NCI-H1436 treated with DMSO at 0.1 percent for 48 hours (cell line): ENCODE results near the gene FOXJ1.

ENCODE experiments used
- DNase-seq: peaks from one replicate; lab custom pipeline; 2025; lab: John Stamatoyannopoulos, UW

The FOXJ1 gene

DNA sequence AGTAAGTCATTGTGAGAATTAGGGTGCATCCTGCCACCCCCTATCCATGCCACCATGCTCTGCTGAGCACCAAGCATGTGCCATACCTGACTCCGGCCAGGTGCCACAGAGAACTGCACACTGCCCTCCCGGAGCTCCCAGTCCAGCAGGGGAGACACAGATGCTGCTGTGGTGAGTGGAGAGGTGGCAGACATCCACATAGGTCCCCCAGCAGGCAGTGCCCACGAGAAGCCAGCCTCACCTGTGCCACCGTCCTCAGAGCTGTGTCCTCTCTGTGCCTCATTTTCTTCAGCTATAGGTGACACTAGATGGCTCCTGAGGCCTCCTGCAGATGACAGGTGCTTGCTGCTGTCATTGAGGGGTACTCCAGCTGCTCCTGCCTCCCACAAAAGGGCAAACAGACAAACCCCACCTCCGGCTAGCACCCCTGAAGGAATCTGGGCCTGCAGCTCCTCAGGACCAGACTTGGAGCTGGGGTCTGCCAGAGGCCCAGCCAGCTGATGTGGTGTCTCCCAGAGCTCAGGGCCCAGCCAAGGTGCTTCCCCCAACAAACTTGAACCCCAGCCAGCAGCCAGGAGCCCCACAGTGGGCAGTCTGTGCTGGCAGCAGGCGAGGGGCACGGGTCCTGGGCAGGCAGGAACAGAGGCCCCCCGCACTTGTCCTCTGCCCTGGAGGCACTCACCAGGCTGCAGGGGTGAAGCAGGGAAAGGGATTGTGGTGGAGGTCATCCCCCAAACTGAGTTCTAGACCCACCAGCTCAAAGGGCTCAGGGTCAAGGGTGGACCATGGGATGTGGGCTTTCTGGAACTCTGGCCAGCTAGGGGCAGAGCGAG, 17.1 kb downstream of the FOXJ1 start:
- no peak for DNase-seq

DNA sequence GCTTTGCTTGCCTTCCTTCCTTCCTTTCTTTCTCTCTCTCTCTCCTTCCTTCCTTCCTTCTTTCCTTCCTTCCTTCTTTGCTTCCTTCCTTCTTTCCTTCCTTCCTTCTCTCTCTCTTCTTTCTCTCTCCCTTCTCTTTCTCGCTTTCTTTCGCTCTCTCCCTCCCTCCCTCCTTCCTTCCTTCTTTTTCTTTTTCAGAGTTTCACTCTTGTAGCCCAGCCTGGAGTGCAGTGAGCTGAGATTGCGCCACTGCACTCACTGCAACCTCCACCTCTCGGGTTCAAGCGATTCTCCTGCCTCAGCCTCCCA, 17.9 kb downstream of the FOXJ1 start:
- DNase-seq, result no peak

DNA sequence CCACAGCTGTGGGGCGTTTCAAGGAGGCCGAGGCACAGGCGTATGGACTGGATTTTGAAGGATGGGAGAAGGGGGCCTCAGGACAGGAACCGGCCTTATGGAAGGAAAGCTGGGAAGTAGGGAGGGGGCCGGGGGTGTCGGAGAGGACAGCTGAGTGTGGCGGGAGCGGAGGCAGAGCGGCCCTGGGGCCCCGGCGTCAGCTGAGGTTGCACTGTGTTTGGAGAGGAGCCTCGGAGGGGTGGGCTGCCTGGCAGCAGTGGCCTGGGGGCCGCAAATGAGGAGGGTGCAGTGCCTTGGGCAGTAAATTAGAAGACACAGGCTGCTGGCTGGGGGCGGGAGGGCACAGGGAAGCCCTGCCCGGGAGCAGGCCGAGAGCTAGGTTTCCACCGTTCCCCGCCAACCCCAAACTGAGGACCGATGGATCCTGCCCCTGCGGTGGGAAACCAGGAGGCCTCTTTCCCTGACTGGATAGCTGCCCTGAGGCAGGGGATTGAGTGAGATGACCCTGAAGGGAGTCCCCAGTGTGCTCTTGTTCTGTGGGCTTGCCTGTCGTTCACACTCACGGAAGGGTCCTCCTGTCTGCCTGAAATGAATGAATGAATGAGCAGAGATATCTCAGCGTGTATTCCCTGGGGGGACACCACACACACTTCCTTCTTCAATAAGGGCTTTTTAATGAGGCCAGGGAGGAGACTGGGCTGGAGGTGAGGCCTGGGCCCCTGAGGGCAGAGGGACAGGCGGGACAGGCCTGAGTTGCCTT, 18.4 kb downstream of the FOXJ1 start:
- DNase-seq, result no peak

DNA sequence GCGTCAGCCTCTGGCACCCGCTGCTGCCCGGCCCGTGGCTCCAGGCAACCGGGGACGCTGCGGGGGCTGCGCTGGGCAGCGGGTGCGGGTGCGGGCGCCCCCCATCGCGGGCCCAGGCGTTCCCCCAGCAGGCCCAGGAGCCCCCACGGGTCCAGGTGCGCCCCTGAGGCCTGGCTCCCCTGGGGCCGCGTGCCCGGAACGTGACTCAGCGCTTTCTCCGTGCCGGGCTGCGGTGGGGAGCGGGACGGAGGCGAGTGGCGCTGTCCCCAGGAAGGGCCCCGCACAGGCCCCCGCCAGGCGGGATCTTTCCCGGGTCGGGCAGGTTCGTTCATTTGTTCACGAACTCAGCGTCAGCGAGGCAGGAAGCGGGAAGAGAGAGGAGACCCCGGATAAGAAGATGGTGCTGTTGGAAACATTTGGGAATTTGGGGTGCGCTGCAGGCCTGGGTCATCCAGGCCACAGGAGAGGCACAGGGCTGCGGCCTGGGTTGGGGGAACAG, 19.1 kb downstream of the FOXJ1 start:
- DNase-seq, result no peak

DNA sequence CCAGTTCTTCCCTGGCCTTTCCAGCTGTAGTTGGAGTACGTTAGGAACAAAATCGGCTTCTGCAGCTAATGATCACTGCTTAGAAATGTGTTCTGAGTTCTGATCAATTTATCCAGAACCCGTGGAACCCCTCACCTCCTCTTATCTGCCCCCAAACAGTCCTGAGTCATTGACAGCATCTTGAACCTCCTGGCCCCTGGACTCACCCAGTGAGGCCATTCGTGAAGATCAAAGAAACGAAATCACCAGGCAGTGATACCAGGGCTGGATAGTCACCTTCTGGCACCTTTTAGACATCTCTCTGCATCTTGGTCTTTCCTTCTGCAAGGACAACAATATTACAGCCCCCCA, 20.4 kb downstream of the FOXJ1 start:
- no peak for DNase-seq

DNA sequence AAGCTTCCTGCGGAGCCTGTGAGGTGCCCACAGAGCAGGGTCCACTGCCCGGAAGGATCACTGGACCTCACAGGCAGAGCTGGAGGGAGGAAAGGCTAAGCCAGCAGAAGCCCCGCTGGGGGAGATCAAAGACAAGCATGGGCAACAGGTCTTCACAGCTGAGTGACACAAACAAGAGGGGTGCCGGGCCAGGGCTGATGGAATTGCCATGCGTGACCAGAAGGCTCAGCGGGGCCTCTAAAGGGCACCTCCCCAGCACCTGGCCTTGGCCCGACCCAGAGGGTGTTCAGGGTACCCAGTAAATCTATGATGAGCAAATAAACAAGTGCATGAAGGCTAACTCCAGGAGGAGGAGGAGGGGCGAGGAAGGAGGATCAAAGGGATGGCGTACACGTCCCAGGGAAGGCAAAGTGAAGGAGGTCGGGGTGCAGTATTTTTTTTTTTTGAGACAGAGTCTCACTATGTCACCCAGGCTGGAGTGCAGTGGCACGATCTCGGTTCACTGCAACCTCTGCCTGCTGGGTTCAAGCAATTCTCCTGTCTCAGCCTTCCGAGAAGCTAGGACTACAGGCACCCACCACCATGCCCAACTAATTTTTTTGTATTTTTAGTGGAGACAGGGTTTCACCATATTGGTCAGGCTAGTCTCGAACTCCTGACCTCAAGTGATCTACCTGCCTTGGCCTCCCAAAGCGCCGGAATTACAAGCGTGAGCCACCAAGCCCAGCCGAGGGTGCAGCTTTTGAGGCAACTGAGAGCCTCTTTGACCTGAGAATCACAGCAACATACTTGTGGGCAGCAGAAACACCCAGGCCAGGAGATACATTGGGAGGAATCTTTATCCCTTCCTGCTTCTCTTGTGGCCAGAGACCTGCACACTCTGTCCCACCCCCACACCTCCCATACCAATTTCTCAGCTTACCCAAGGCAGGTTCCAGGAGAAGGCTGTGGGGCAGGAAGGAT, 21.4 kb downstream of the FOXJ1 start:
- DNase-seq, result no peak

DNA sequence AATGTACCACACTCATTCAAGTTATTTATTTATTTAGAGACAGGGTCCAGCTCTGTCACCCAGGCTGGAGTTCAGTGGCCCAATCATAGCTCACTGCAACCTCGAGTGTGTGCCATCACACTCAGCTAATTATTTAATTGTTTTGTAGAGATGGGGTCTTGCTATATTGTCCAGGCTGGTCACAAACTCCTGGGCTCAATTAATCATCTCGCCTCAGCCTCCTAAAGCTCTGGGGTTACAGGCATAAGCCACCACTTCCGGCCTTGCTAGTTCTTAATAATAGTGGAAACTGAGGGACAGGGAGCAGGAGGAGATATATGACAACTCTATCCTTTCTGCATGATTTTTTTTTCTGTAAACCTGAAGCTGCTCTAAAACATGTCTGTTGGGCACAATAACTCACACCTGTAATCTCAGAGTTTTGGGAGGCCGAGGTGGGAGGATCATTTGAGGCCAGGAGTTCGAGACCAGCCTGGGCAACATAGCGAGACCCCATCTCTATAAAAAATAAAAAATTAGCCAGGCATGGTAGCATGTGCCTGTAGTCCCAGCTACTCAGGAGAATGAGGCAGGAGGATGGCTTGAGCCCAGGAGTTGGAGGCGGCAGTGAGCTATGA, 25.8 kb downstream of the FOXJ1 start:
- DNase-seq, result no peak

DNA sequence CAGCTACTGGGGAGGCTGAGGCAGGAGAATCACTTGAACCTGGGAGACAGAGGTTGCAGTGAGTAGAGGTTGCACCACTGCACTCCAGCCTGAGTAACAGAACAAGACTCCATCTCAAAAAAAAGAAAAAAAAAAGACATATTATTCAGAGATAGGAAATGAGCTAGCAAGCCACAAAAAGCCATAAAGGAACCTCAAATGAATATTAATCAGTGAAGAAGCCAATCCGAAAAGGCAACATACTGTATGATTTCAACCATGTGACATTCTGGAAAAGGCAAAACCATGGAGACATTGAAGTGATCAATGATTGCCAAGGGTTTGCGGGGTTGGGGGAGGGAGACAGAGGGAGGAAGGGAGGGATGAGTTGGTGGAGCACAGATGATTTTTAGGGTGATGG, 29.1 kb downstream of the FOXJ1 start:
- DNase-seq, result no peak

DNA sequence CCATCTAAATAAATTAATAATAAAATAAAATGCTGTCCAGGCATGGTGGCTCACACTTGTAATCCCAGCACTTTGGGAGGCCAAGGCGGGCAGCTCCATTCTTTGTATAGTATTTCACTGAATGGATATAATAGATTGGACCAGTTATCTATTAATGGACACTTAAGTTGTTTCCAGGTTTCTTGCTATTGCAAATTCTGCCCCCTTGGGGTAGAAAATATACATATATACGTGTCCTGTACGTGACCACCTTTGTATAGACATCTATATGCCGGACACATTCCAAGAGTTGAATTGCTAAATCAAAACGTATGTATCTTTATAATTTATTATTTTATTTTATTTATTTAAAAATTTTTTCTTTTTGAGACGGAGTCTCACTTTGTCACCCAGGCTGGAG, 33.5 kb downstream of the FOXJ1 start:
- DNase-seq, result no peak

DNA sequence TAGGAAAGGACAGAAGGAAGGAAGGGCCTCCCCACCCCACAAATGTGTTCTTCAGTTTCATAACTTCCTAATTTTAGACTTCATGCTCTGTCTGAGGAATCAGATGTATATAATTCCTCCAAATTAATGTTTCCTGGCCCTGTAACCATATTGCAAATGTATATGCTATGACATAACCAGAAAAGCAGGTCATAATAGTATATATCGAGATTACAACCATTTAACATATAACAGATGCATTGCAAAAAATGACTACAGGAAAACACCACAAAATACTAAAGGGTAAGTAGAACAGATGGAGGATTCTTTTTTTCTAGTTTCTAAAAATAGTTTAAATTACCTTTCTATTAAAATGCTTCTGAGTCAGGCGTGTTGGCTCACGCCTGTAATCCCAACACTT, 34.3 kb downstream of the FOXJ1 start:
- no peak for DNase-seq

DNA sequence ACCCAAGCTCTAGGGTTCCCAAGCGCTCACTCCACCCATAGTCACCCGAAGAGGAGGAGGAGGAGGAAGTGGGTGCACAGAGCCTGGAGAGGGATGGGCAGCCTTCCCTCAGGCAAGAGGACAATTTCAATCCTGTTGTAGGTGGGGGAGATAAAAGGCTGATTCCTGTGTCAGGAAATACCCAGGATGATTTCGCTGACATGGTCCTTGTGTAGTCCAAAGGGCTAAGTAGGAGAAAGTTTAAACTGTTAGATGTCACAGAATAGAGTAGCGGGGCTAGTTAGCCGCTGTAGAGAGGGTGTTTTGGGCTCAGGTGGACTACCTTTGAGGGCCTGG, 36.2 kb downstream of the FOXJ1 start:
- no peak for DNase-seq

DNA sequence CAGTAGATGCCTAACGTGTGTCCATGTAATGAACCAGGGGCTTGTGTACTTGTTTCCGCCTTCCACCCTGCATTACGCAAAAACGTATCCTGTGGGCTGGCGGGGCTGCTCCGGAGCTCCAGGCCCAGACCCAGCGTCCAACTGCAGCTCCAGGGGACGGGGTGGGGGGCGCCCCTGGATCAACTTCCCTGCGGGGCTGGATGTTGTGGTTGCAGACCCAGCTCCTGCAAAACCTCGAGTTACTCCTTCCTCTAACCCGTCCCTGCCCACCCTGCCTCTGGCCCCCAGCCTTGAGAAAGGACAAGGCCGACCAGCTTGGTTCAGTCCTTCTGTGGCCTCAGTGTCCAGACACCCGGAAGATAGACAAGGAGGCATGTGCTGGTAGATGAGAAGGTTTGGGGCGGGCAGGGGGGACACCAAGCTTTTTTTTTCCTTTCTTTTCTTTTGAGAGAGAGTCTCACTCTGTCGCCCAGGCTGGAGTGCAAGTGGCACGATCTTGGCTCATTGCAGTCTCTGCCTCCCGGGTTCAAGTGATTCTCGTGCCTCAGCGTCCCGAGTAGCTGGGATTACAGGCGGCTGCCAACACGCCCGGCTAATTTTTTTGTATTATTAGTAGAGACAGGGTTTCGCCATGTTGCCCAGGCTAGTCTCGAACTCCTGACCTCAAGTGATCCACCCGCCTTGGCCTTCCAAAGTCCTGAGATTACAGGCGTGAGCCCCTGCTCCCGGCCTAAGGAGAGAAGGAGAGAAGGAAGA, 36.7 kb downstream of the FOXJ1 start:
- no peak for DNase-seq

DNA sequence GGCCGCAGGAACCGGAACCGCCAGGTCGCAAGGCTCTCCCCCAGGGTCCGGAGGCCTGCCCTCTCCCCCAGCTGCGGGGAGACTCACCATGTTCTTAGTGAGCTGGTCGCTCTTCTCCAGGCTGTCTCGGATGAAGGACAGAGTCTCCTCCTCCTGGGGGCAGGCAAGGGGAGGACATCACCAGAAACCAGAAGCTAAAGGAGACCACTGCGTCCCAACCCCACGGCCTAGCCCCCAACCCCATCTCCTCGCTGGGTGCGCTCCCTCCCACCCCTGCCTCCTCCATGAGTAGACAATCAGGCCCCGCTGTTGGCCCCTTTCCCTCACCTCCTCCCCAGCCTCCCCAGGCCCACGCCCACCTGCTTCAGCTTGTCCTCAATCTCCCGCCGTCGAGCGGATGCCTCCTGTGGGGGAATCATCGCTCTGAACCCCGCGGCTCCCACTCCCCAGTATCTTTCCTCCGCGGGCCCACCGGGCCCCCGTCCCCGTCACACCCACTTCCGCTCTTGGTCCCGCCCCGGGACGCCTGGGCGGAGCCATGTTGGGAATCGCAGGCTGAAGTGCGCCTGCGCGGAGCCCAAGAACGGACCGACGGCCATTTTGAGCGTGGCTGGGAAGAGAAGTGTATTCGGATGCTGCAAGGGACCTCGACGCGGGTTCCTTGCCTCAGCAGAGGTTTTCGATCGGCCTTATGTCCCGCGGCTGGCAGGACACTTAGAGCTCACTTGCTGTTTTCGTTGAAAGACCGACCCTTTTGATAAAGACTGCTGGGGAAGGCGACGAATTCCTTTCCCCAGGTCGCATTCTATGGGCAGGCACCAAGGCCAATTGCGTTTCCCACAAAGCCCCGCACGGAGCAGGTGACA, 37.5 kb downstream of the FOXJ1 start, which contains the start of gene EXOC7:
TSS of gene EXOC7 (minus strand) at position 514 of the 866 bp plus-strand sequence. CDS start at position 419, 95 bp downstream.
- peak; percentile 44 for DNase-seq

DNA sequence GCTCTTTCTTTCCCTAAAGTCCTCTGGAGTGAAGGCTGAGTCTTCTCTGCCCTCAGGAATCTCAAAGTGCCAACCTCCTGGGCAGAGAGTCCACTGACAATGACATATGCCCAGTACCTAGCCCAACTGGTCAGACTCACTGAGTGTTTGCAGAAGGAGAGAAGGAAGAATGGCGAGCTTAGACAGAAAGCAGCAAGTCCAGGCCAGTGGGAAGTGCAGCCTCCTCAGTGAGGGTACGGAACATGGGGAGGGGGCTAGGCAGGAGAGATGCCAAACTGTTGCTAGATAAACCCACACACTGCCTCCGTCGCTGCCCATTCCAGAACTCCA, 38.1 kb downstream of the FOXJ1 start:
- DNase-seq, result no peak

DNA sequence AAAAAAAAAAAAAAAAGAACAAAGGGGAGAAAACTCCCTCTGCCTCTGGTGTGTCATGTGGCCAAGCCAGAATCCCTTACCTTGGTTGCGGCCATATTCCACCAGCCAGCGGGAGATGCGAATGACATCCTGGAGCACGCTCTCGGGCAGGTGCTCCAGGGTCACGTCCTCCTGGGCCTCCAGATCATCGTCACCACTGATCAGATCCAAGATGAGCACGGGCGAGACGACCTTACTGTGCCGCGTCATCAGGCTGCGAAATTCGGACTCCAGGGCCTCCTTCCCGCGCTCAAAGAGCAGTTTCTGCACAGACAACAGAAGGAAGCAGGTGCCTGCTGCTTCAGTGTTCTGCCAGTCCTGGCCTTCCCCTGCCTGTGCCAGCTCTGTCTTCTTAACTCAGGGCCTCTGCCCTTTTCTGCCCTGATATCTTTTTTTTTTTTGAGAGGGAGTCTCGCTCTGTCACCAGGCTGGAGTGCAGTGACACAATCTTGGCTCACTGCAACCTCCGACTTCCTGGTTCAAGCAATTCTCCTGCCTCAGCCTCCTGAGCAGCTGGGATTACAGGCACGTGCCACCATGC, 43.2 kb downstream of the FOXJ1 start:
- no peak for DNase-seq

DNA sequence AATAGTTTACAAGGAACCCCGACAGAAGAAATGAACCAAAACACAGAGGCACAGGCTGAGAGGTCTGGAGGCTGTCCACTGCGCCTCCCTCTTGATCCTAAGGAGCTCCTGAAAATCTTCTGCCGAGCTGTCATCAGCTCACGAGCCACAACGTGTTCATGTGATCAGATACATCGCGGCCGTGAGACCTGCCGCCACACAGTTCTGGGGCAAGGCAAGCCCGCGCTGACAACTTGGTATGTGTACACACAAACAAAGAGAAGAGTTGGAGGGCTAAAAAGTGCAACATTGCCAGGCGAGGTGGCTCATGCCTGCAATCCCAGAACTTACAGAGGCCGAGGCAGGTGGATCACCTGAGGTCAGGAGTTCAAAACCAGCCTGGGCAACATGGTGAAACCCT, 45.1 kb downstream of the FOXJ1 start:
- DNase-seq, result no peak

DNA sequence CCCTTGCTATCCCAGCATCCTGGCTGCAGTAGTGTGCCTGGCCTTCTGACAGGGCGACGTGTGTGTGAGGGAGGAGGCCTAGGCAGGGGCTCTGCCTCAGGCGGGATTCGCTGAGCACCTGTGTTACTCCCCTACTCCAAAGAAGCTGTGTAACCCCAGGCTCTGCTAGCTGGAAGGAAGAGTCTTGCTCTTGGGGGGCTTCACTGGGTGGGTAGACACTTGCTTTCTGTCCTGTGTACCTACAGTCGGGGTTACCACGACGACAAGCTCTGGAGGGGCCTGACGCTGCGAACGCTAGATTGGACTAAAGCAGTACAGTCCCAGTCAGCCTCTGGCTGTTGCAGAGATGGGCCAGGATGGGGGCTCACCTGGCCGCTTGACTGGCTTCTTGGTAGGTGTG, 47.0 kb downstream of the FOXJ1 start:
- no peak for DNase-seq

DNA sequence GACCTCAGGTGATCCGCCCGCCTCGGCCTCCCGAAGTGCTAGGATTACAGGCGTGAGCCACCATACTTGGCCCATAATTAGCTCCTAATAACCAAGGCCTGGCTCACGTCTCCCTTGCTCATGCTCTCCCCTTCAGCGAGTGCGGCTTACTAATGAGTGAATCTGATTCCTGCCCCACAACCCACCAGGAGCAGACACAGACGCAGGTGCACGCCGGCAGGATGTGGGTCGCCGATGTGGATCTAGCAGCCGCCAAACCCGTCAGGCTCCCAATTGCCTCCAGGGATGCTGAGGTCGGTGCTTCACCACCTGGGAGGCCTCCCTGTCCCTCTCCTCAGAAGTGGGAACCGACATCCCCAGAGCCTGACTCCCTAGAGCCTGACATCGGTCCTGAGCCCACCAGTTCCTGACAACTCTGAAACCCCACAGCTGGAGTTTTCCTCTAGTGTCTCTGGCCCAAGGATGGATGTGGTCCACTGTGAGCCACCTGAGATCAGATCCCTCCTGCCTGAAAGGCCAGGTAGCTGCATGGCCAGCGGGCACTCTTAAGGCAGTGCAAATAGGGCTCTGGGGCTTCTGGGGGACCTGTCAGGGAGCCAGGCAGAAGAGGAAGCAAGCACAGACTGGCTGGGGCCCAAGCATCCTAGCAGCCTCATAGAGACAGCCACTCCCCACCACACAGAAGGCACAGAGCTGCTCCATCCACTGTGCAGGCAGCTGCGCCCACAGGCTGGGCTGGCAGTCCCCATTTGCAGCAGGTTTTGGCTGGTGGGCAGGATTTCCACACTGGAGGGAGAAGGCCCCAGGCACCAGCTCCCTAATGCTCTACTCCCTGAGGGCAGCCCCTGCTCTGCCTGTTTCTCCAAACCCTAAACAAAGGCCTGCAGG, 48.3 kb downstream of the FOXJ1 start:
- DNase-seq, result no peak
